HG03097 (cell line): ENCODE data around the gene THNSL1.
"Not testable (repeated sequence)": the region's sequence is repeated elsewhere in the genome, so short reads cannot be mapped to it uniquely, and the experiment has no call there.

Source experiments
- ATAC-seq: cut with Tn5 transposase; IDR thresholded peaks from one replicate; pipeline ENCODE4 v1.9.1; 2021; ENCODE audit not compliant: unreplicated experiment, low FRiP score

THNSL1 gene

DNA sequence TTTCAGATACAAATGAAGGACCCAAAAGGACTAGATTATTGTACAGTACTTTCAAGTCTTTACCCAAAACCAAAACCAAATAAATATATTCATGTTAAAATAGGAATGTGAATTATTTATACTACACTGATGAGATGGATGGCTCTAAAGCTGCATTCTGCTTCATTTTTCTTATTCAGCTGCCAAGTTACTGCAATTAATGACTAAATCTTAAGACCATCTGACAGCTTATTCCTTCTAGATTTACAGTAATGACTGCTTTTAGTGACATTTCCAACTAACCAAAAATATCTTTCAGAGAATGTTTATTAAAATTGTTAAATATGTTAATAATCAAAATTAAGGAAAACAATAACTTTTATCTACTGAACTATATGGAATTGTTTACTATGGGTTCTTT, 21.3 kb upstream of the THNSL1 start:
- no peak for ATAC-seq

DNA sequence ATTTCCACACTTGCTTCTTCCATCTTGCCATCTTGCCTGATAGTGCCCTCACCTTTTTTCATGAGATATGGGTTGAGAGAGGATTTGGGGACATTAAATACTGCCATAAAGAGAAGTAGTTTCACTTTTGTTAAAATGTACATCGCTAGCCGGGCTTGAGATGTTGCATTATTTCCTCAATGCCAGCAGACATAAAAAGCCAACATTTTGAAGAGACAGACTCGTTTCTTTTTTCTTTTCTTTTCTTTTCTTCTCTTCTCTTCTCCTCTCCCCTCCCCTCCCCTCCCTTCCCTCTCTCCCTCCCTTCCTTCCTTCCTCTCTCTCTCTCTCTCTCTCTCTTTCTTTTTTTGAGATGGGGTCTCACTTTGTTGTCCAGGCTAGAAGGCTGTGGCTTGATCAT, 18.4 kb upstream of the THNSL1 start:
- ATAC-seq = no peak

DNA sequence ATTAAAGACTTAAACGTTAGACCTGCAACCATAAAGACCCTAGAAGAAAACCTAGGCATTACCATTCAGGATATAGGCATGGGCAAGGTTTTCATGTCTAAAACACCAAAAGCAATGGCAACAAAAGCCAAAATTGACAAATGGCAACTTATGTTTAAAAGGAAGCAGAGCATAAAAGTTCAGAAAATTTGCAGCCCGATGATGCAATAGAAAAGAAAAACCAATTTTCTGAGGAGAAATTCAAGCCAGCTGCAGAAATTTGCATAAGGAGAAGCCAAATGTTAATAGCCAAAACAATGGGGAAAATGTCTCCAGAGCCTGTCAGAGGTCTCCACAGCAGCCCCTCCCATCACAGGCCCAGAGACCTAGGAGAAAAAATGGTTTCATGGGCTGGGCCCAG, 4.8 kb upstream of the THNSL1 start:
- ATAC-seq = not testable (repeated sequence)

DNA sequence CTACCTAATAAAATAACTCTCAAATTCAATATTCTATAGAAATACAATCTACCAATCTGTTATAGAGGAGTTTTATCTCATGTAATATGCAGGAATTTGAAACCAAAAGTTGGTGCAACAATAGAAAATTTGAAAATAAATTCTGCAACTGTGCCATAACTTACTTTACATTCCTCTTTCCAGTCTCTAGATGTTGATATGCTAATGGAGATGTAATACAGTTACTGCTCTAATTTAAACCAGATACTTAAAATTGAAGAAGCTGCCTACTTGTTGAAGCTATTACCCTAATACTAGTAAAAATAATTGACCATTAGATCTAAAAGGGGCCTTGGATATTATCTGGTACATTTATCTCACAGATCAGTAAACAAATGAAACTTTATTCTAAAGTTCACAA, 1.8 kb upstream of the THNSL1 start:
- ATAC-seq = no peak

DNA sequence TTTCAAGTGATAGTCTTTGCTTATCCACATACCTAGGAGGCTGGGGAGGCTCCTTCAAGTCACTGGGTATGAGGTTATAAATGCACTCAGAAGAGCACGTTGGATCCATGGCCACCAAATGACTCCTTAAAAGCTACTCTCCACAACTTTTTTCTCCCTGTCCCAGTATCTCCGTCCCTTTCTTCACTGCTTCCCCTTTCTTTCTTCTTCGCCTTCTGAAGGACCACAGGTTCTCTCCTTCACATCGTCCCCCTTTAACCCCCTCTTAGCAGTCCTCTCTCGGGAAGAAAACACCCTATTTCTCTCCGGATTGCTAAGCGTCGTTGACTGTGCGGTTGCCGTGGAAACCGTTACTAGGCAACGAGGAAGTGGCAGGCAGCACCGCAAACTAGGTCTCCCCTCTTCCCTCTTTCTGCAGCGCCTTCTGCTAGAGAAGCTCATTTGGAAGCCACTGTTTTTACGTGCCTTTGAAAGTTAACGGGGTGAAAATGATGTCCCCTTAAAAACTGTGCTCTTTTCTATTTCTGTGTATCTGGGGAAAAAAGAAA, 510 bp upstream of the THNSL1 start, which contains the start of gene ENKUR:
ENKUR (minus strand) TSS at position 331 of the 548 bp plus-strand sequence; CDS start at position 109, 222 bp downstream.
- peak; percentile 60 for ATAC-seq

DNA sequence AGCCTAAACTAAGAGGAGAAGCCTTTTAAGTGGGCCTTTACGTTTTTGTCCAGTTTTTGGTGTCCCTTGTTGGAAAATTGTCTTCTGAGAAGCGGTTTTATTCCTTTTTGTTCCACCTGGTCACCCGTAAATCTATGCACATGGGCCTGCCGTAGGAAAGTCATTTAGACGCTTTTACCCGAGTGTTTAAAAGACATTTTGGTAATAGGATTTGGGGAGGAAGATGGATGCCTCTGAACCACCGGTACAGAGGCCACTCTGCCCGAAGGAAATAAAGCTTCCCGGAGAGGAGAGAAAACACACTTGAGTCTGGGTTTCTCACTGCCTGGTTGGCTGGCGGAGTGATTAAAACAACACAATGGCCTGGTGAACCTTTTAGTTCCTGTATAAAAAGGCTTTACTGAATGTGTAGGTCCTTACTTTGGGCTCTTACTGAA, 760 bp downstream of the THNSL1 start:
- ATAC-seq = no peak

DNA sequence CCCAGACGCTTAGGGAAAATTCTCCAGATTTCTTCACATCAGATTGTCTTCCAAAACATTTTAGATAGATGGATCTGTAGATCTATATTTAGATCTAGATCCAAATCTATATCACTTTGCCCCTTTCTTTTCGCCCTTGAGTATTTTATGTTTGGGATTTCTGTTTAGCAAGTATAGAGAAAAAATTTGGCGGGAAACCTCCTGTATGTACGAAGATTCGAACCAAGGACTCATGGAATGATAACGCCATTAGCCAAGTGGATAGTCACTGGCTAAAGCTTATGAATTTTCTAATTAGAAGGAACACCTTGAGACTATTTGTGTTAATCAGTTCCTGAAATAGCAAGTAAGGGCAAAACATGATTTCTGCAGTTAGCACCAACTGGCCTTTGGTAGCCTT, 1.2 kb downstream of the THNSL1 start:
- ATAC-seq = no peak

DNA sequence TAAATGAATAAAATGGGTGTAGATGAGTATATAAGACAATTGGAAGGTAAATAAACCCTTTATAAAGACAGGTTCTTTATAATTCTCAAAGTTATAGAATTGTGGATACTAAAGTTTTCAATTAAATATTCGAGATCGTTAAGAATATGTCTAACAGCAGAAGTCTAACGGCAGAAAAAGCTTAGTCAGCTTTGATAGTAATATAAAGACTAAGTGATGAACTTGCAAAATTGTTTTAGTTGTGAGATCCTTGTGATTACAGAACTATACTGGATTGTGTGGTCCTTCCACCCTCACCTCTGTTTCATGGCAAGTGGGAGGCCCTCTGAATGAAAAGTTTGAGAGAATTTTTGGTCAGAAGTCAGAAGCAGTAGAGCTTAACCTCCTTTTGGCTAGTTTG, 2.3 kb downstream of the THNSL1 start:
- ATAC-seq = no peak

DNA sequence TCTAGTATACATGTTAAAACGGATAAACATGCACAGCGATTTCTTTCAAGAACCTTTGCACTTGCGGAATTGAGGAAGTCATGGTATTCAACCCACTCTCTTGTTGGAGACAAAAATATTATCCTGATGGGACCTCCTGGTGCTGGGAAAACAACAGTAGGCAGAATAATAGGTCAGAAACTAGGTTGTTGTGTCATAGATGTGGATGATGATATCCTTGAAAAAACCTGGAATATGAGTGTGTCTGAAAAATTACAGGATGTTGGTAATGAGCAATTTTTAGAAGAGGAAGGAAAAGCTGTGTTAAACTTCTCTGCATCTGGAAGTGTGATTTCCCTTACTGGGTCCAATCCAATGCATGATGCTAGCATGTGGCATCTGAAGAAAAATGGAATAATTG, 6.9 kb downstream of the THNSL1 start:
- no peak for ATAC-seq

DNA sequence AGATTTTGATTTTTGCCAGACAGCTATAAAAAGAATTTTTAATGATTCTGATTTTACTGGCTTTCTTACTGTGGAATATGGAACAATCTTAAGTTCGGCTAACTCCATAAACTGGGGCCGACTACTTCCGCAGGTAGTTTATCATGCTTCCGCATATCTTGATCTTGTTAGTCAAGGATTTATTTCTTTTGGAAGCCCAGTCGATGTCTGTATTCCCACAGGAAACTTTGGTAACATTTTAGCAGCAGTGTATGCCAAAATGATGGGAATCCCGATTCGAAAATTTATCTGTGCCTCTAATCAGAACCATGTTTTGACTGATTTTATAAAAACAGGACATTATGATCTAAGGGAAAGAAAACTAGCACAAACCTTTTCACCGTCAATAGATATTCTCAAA, 8.1 kb downstream of the THNSL1 start:
- no peak for ATAC-seq

DNA sequence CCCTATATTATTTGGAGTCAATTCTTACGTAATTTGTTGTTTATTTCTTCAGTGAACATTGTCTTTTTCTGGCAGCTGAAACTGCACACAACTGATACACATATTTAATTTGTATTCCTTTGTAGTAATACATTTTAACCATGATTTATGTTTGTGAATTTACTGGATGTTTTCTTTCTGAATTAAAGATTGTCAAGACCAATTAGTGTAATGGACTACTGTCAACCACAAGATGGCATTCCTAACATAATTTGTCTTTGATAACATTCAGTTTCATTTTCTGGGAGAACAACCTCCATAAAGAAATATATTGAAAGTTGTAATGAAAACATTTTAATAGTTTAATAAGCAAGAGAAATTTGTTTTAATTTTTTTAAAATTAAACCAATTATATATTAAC, 10.1 kb downstream of the THNSL1 start:
- no peak for ATAC-seq

DNA sequence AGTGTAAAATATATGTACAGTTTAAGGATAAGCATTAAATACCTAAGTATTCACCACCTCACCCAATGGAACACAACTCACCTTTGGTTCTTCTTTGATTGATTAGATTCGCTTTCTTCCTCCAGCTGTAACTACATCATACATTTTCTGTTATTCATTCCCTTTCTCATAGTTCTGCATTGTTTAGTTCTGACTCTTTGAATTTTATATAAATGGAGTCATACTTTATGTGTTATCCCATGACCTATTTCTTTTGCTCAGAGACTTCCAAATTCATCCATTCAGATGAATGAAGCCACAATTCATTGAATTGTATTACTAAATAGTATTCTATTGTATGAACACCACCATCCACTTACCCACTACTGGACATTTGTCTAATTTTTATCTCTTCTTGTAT, 12.3 kb downstream of the THNSL1 start:
- no peak for ATAC-seq

DNA sequence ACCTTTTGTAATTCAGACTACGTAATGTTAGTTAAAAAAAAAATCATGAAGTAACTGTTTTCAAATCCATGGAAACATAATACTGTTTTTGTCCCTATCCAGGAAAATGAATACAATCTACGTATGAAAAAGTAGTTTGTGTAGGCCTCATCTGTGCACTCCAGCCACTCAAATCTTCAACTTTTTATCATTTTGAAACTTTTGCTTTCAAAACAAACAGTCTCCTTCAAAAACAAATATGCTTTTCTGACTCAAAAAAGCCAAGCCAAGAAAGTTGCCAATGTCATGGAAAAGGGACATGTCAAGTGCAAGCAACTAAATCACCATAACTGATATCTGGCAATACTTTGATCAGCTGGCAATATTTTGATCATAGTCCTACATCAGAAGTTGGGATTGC, 13.1 kb downstream of the THNSL1 start:
- ATAC-seq = no peak

DNA sequence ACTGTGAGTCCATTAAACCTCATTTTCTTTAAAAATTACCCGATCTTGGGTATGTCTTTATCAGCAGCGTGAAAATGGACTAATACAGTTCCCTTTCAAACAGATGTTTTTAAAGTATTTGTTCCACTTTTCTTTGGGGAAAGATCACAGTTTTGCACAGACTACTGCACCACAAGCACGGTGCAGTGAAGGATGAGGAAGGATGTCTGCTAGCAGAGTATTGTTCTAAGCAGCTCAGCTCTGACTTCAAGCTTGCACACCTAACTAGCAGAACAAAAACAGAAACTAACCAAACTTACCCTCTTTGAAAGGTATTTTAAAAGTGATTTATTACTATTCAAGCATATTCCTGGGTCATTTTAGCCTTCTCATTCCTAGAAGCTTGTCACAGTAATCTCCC, 20.0 kb downstream of the THNSL1 start:
- ATAC-seq = no peak

DNA sequence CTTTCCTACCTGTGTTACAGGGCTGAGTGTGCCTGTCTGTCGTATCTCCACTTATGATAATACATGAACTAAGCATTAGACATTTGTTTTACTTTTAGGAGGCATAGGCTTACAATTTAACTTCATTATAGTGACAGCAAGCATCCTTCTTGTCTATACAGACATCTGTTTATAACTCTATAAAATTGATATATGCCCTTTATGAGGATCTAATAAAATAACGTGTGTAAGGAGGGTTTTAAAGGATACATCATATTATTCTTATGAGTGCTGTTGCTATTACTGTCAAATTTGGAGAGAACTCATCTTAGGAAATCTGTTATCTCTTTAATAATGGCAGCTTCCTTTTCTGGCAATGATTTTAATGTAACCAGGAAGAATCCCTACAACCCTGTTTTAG, 21.9 kb downstream of the THNSL1 start:
- no peak for ATAC-seq

DNA sequence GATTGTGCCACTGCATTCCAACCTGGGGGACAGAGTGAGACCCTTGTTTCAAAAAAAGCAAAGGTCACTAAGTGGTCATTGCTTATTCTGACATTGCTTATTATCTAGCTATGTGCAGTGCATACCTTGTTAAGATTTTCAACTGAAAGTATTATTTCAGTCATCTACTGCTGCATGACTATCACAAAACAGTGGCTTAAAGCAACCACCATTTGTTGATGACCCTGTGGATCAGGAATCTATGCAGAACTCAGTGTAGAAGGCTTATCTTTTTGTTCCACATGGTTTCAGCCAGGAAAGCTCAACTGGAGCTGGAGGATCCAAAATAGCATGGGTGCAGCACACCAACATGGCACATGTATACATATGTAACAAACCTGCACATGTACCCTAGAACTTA, 23.1 kb downstream of the THNSL1 start:
- no peak for ATAC-seq

DNA sequence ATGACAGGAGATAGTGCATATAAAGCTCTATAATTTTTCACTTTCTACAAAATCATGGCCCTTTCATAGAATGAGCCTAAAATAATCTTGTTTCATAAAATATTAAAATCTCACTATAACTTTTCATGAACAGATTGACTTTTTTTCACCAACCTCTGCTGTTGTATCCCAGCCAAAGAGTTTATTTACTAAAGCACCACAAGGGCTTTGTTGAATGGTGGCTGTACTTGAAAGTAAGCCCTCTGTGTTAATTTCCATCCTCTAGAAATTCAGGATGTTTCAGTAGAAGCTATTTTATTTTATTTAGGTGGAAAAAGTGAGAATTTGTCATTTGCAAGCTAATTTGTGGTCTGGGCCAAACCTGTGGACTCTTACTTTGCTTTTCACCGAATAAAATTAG, 30.2 kb downstream of the THNSL1 start:
- no peak for ATAC-seq

DNA sequence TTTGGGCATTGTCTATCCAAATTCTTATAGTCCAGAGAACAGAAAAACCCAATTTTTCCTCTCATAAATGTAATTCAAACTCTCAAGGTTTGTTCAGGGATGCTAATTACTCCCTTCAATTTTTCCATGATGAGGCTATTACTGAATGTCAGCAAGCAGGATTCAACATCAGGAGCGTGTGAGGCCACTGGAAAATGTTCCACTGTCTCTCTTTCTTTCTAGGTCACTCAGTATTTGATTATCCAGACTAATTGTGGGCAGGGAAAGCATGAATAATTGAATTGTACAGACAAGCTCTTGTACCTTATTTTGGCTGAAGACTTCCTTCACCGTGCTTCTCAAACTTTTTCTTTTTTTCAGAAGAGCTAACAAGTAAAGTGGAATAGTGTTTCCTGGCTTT, 30.7 kb downstream of the THNSL1 start:
- no peak for ATAC-seq

DNA sequence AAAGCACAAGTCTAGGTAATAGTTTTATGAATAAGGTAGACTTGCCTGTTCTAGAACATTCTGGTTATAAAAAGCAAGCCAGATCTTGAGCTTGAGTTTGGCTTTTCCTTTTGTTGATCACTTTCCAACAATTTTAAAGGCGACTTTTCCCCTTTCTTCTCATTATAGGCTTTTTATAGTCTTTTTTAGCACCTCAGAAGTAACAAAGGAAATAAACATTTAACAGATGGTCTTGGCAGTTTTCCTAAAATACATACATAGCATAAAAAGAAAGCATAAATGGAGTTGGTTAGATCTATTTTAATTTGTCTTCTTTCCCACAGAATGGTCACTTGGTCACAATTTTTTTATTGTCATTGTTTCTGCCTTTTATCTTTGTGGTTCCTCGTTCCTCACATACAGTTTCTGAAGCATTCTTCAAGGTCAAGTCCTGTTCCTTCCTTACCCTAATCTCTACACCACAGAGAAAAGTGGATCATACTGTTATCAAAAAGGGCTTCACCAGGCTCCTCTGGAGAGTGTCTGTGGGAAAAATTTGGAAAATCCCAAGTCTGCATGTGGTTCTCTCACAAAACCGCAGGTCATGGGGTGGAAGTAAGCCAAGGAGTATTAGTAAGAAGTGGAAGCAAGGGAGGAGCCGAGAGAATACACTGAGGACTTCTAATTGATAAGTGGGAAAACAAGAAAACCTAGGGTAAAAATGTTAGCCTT, 31.3 kb downstream of the THNSL1 start:
- ATAC-seq = no peak

DNA sequence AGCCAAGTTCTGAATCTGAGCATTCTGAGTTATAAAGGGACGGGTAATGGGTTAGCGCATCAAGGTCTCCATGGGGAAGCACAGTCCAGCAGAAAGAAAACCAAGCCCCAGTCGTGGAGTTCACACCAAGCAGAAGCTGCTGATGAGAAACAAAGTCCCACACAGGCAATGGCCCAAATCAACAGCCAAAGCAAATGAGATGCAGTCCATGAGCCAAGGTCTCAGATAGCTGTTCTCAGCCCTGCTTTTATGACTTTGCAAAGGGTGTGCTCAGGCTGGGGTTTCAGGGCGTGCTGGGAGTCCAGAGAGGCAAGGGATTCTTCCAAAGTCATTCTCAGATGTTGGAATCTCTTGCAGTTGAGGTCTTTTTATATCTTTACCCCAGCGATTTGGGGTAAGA, 32.0 kb downstream of the THNSL1 start:
- no peak for ATAC-seq

DNA sequence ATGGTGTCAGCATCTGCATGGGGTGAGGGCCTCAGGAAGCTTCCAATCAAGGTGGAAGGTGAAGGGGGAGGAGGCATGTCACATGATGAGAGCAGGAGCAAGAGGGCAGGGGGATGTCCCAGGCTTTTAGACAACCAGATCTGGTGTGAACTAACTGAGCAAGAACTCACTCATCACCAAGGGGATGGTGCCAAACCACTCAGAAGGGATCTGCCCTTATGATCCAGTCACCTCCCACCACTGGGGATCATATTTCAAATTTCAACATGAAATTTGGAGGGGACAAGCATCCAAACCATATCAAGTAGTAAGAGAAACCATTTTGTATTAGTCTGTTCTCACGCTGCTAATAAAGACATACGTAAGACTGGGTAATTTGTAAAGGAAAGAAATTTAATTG, 33.6 kb downstream of the THNSL1 start:
- no peak for ATAC-seq

DNA sequence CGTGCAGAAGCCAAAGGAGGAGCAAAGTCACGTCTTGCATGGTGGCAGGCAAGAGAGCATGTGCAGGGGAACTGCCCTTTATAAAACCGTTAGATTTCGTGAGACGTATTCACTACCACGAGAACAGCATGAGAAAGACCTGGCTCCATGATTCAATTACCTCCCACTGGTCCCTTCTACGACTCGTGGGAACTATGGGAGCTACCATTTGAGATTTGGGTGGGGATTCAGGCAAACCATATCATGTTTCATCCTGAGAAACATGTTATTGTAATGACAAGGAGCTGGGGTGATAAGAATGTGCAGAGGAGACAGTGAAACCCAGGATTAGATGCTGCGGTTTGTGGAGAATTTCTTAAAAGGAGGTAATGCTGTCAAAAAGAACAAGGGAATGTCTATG, 34.0 kb downstream of the THNSL1 start:
- ATAC-seq = no peak

DNA sequence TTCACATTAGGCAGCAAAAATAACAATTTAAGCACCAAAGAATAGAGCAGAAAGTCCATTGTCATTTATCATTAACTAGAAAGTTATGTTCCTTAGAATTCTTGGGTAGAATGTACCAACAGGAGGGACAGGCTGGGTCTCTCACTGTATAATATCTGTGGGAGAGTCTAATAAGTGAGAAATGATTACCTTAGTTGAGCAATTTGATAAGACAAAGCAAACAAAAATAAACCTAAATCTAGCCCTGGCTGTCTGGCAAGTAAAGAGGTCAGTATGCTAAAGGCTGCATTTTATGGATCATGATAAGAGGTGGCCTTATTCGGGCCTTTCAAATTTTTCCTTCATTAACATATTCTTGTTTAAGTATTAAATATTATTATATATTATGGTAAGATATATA, 35.6 kb downstream of the THNSL1 start:
- ATAC-seq = no peak
